Thymus (tissue), 11 donors: ENCODE measurements around the gene CISD1. TPM values are rescaled to one million over a fixed set of nuclear protein-coding genes. Genes with fewer than 3 reads are reported as not detected.

ENCODE experiments used
- DNase-seq, 9 donors: peaks; one replicate each; pipeline ENCODE4 v3.0.0-alpha.2; 2013; ENCODE audit warnings: low spot score in 9 of 9, low read depth in 6 of 9, missing footprints in 1 of 9
- H3K27ac ChIP-seq, 2 donors: one replicate each; pipeline ENCODE4 v1.5.1; 2013; ENCODE audit warnings: control low read depth in 1 of 2, low read depth in 1 of 2, low read length in 1 of 2, mild to moderate bottlenecking in 1 of 2, moderate library complexity in 1 of 2
- H3K27me3 ChIP-seq, 2 donors: one replicate each; pipeline ENCODE4 v1.5.1; 2013; ENCODE audit warnings: low read length in 1 of 2; ENCODE audit not compliant: control insufficient read depth in 2 of 2, insufficient read depth in 1 of 2
- H3K36me3 ChIP-seq, 2 donors: one replicate each; pipeline ENCODE4 v1.5.1; 2013; ENCODE audit warnings: low read length in 1 of 2, mild to moderate bottlenecking in 1 of 2, moderate library complexity in 1 of 2; ENCODE audit not compliant: control insufficient read depth in 2 of 2, insufficient read depth in 2 of 2
- H3K4me1 ChIP-seq, 2 donors: one replicate each; pipeline ENCODE4 v1.5.1; 2013; ENCODE audit warnings: low read length in 2 of 2; ENCODE audit not compliant: control insufficient read depth in 2 of 2, insufficient read depth in 2 of 2
- H3K4me3 ChIP-seq, 2 donors: one replicate each; pipeline ENCODE4 v1.5.1; 2013; ENCODE audit warnings: low read length in 2 of 2, control low read depth in 1 of 2, mild to moderate bottlenecking in 1 of 2
- H3K9me3 ChIP-seq, 2 donors: one replicate each; pipeline ENCODE4 v1.5.1; 2013; ENCODE audit warnings: low read length in 1 of 2, mild to moderate bottlenecking in 1 of 2; ENCODE audit not compliant: control insufficient read depth in 2 of 2, insufficient read depth in 1 of 2
- WGBS: extraction: QIAGEN DNeasy Blood & Tissue Kit; methylation state at CpG from one replicate; pipeline ENCODE4 v1.1.7; 2013; 5-methylcytosine and 5-hydroxymethylcytosine counted together
- polyA plus RNA-seq: library from polyadenylated mRNA; stranded (reverse); fragments of 200-250 nt; gene quantifications from one replicate; pipeline ENCODE4 v1.2.3, GENCODE V29; 2013
- total RNA-seq: library from RNA; stranded (reverse); fragments of 120-200 nt; gene quantifications from one replicate; pipeline ENCODE4 v1.2.4, GENCODE V29; 2013
- donor health status: healthy.

Gene CISD1
- total and polyA plus RNA-seq, 2 donors, result 43.8 to 47.5 TPM

DNA sequence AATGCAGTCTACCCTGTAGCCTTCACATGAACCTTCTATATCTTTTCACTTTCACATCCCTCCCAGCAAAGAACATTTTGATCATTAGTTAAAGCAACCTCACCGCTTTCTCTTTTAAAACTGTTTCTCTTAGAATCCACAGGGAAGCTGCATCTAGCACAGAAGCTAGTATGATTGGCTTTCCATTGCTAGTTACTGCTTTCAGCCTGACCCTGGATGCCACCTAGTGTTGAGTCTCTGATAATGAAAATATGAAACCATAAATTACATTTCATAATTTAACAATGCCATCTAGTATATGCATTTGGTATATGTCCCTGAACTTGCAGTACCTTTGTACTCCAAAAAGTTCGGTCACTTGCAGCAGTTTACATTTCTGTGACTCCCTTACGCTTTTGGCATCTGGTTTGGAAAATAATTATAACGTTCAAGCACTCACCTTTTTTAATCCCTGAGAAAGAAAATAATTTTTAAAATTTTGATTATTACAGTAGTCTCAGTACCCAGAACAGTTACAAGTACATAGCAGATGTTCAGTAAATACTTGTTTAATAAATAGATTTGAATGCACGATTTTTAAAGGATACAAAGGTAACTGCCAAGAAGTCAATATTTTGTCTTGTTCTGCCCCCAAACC, 22.7 kb downstream of the CISD1 start:
- H3K27me3 ChIP-seq, result no peaks in the 10 kb centered on the region
- DNase-seq, result peak in 7 of 9 donors; percentile 27 to 66 (median 30)

GRCh38 chr10:58293989-58294388, 25.0 kb downstream of the CISD1 start:
- H3K27ac ChIP-seq, result no peak overlapping the region
- no peaks in the 10 kb centered on the region for H3K4me1 ChIP-seq
- DNase-seq, result no peak
- H3K4me3 ChIP-seq, result no peak overlapping the region
- WGBS, result 88% methylated on average over 5 of the region's 5 CpGs
- no peaks in the 10 kb centered on the region for H3K9me3 ChIP-seq
- no peaks in the 10 kb centered on the region for H3K27me3 ChIP-seq
- H3K36me3 ChIP-seq, result no peaks in the 10 kb centered on the region

More for the DNA sequence above, 22.7 kb downstream of the CISD1 start:
- Histone ChIP-seq H3K4me1 (no peaks in the 10 kb centered on the region), H3K36me3 (no peaks in the 10 kb centered on the region), H3K27ac (no peak overlapping the region), H3K4me3 (no peak overlapping the region), H3K9me3 (no peaks in the 10 kb centered on the region)
- WGBS, result 88% methylated on average over 5 of the region's 5 CpGs

DNA sequence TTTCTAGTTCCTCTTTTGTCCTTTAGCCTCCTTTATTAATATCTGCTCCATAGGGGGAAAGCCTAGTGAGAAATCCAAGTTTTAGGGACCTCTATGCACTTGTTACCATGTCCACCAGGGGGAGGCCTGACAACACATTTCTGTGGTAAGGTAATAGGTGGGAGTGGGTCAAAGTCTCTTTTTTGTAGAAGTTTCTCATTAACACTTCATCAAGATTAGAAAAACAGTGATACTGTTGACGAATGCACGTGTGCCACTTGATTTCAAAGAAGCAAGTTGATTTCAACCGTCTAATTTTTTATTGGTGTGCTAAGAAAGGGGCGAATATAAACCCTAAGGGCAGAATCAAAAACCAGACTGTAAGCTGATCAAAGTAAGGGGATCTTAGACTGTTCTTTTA, 30.6 kb downstream of the CISD1 start:
- WGBS, result 24% methylated on average over 4 of the region's 4 CpGs

GRCh38 chr10:58300676-58301075, 31.7 kb downstream of the CISD1 start:
- H3K27me3 ChIP-seq, result no peaks in the 10 kb centered on the region
- H3K4me3 ChIP-seq, result no peak overlapping the region
- H3K9me3 ChIP-seq, result no peaks in the 10 kb centered on the region
- no peaks in the 10 kb centered on the region for H3K4me1 ChIP-seq
- no peak overlapping the region for H3K27ac ChIP-seq
- no peak for DNase-seq
- H3K36me3 ChIP-seq, result no peaks in the 10 kb centered on the region

More for the DNA sequence above, 30.6 kb downstream of the CISD1 start:
- H3K27ac ChIP-seq, result no peak overlapping the region
- no peaks in the 10 kb centered on the region for H3K4me1 ChIP-seq
- no peaks in the 10 kb centered on the region for H3K9me3 ChIP-seq
- H3K36me3 ChIP-seq, result no peaks in the 10 kb centered on the region
- H3K27me3 ChIP-seq, result no peaks in the 10 kb centered on the region
- H3K4me3 ChIP-seq, result no peak overlapping the region
- peak; percentile 4 to 72 (median 41) for DNase-seq

DNA sequence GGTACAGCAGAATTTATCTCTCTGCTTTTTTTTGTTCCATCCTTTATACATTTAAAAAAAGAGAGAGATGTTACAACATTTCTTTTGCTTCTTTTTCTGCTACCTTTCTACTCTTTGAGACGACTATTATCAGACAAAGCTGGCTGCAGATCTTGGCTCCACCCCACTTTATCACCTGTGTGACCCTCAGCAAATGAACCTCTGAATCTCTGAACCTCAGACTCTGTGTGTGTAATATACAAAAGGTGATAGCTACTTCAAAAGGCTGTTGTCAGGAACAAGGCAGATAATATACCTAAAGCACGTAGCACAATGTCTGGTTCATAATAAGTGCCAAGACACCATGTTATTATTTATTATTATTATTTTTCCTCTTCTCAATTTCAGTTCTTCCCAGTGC, 33.3 kb downstream of the CISD1 start:
- Histone ChIP-seq H3K4me1 (no peaks in the 10 kb centered on the region), H3K27me3 (no peaks in the 10 kb centered on the region), H3K9me3 (no peaks in the 10 kb centered on the region), H3K4me3 (no peak overlapping the region), H3K36me3 (no peaks in the 10 kb centered on the region), H3K27ac (no peak overlapping the region)
- 82% methylated on average over 2 of the region's 2 CpGs for WGBS
- no peak for DNase-seq

- Histone ChIP-seq H3K27ac (no peak overlapping the region), H3K4me3 (no peak overlapping the region), H3K27me3 (no peaks in the 10 kb centered on the region), H3K9me3 (no peaks in the 10 kb centered on the region), H3K4me1 (no peaks in the 10 kb centered on the region), H3K36me3 (no peaks in the 10 kb centered on the region)
- WGBS, result 97% methylated on average over 3 of the region's 3 CpGs
- no peak for DNase-seq
These were observed 35.2 kb downstream of the CISD1 start for GRCh38 chr10:58304099-58304633.

GRCh38 chr10:58305821-58306220, 36.9 kb downstream of the CISD1 start:
- Histone ChIP-seq H3K9me3 (no peaks in the 10 kb centered on the region), H3K4me3 (no peak overlapping the region), H3K27ac (no peak overlapping the region), H3K27me3 (no peaks in the 10 kb centered on the region), H3K4me1 (no peaks in the 10 kb centered on the region), H3K36me3 (no peaks in the 10 kb centered on the region)
- 84% methylated on average over 4 of the region's 4 CpGs for WGBS
- DNase-seq, result no peak

DNA sequence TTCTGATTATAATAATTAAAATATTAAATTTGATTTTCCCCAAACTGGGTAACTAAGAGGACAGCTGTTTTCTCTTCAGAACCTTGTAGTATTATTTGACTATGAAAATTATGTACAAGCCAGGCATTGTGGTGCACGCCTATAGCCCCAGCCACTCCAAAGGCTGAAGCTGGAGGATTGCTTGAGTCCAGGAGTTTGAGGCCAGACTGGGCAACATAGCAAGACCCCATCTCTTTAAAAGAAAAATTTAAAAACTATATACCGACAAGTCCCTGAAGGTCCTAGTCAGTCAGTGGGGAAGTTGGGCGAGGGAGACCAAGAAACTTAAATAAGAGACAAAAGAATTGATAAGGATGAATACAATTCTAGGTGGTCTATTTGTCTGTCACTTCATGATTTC, 38.7 kb downstream of the CISD1 start:
- H3K36me3 ChIP-seq, result no peaks in the 10 kb centered on the region
- no peak for DNase-seq
- no peaks in the 10 kb centered on the region for H3K27me3 ChIP-seq
- H3K4me3 ChIP-seq, result no peak overlapping the region
- no peaks in the 10 kb centered on the region for H3K9me3 ChIP-seq
- over 99% methylated on average over 3 of the region's 3 CpGs for WGBS
- H3K27ac ChIP-seq, result no peak overlapping the region
- H3K4me1 ChIP-seq, result no peaks in the 10 kb centered on the region

- Histone ChIP-seq H3K36me3 (no peaks in the 10 kb centered on the region), H3K4me3 (no peak overlapping the region), H3K9me3 (no peaks in the 10 kb centered on the region), H3K4me1 (no peaks in the 10 kb centered on the region), H3K27me3 (no peaks in the 10 kb centered on the region), H3K27ac (no peak overlapping the region)
- DNase-seq, result no peak
These were observed 42.1 kb downstream of the CISD1 start for GRCh38 chr10:58311026-58311425.
